ENCODE measurements around the gene ALPI.

ALPI gene

GRCh38 chr2:232417489-232417888 is 38.5 kb upstream of the ALPI start:
- H3K27me3 ChIP-seq = peaks cover 69% of the 10 kb centered on the region

GRCh38 chr2:232418056-232418455 is 37.9 kb upstream of the ALPI start:
- Histone ChIP-seq H3K4me1 (no peaks in the 10 kb centered on the region), H3K9me3 (no peaks in the 10 kb centered on the region), H3K27me3 (peaks cover 67% of the 10 kb centered on the region), H3K4me3 (ENCODE audit: low read depth, low read length) (no peak overlapping the region), H3K36me3 (no peaks in the 10 kb centered on the region)
- TF ChIP-seq, protein P1, sequence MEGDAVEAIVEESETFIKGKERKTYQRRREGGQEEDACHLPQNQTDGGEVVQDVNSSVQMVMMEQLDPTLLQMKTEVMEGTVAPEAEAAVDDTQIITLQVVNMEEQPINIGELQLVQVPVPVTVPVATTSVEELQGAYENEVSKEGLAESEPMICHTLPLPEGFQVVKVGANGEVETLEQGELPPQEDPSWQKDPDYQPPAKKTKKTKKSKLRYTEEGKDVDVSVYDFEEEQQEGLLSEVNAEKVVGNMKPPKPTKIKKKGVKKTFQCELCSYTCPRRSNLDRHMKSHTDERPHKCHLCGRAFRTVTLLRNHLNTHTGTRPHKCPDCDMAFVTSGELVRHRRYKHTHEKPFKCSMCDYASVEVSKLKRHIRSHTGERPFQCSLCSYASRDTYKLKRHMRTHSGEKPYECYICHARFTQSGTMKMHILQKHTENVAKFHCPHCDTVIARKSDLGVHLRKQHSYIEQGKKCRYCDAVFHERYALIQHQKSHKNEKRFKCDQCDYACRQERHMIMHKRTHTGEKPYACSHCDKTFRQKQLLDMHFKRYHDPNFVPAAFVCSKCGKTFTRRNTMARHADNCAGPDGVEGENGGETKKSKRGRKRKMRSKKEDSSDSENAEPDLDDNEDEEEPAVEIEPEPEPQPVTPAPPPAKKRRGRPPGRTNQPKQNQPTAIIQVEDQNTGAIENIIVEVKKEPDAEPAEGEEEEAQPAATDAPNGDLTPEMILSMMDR (IDR thresholded peaks at IDR 0.05; ENCODE audit: low read depth, low read length) = no peak
- DNase-seq = no peak

More at GRCh38 chr2:232417489-232417888, 38.5 kb upstream of the ALPI start:
- no peaks in the 10 kb centered on the region for H3K4me1 ChIP-seq
- no peak overlapping the region for H3K4me3 ChIP-seq (ENCODE audit: low read depth, low read length)
- no peaks in the 10 kb centered on the region for H3K36me3 ChIP-seq
- TF ChIP-seq, protein P1 (IDR thresholded peaks at IDR 0.05; ENCODE audit: low read depth, low read length) = no peak
- no peak for DNase-seq
- no peaks in the 10 kb centered on the region for H3K9me3 ChIP-seq

- no peaks in the 10 kb centered on the region for H3K4me1 ChIP-seq
Observed at GRCh38 chr2:232418466-232419244, 37.3 kb upstream of the ALPI start.

GRCh38 chr2:232419245-232420072 is 36.5 kb upstream of the ALPI start:
- H3K27me3 ChIP-seq = peaks cover 55% of the 10 kb centered on the region
- TF ChIP-seq, protein P1 (IDR thresholded peaks at IDR 0.05; ENCODE audit: low read depth, low read length) = no peak
- no peaks in the 10 kb centered on the region for H3K36me3 ChIP-seq
- H3K4me3 ChIP-seq (ENCODE audit: low read depth, low read length) = no peak overlapping the region
- no peaks in the 10 kb centered on the region for H3K9me3 ChIP-seq
- DNase-seq = no peak
- H3K4me1 ChIP-seq = no peaks in the 10 kb centered on the region

More at GRCh38 chr2:232418466-232419244, 37.3 kb upstream of the ALPI start:
- peaks cover 61% of the 10 kb centered on the region for H3K27me3 ChIP-seq
- DNase-seq = no peak
- H3K9me3 ChIP-seq = no peaks in the 10 kb centered on the region
- TF ChIP-seq, protein P1 (IDR thresholded peaks at IDR 0.05; ENCODE audit: low read depth, low read length) = no peak
- no peaks in the 10 kb centered on the region for H3K36me3 ChIP-seq
- no peak overlapping the region for H3K4me3 ChIP-seq (ENCODE audit: low read depth, low read length)

DNA sequence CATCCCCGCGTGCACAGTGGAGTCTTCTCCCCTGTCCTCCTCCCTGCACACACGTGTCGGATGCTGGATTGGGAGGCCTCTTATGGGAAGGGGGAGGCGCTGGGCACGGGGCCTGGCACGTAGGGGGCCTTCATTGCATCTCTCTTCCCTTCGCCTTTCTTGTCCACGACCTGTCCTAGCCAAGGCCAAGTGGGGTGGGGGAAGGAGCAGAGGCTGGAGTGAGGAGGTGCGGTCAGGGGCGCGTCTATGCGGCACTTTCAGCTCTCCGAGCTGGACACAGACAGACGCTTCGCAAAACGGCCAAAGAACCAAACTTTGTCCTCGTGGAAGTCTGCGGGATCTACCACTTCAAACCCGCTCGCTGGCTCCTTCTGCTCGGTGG is 35.9 kb upstream of the ALPI start:
- TF ChIP-seq, protein P1 (IDR thresholded peaks at IDR 0.05; ENCODE audit: low read depth, low read length) = no peak
- Histone ChIP-seq H3K4me1 (no peaks in the 10 kb centered on the region), H3K9me3 (no peaks in the 10 kb centered on the region), H3K36me3 (no peaks in the 10 kb centered on the region), H3K27me3 (peaks cover 56% of the 10 kb centered on the region), H3K4me3 (ENCODE audit: low read depth, low read length) (no peak overlapping the region)
- DNase-seq = no peak

Data from BE2C (cell line).